ENCODE data around the gene ADNP. TPM values are rescaled to one million over a fixed set of nuclear protein-coding genes. Genes with fewer than 3 reads are reported as not detected.

ADNP gene
- total RNA-seq, 1 experiment from 2014 or later: 143 TPM

- H3K9me3 Mint-ChIP-seq: peaks cover 0 to 7% of the 10 kb centered on the region in 2 experiments; a peak in 2 of 5 replicates
- H3K18ac ChIP-seq (ENCODE audit: insufficient read length, low read depth, low read length): no peak overlapping the region
- peak overlapping the region; percentile 82 to 99 (median 99); a peak in 3 of 7 replicates for H3K27ac Mint-ChIP-seq
- no peaks in the 10 kb centered on the region for H3K9me3 ChIP-seq (ENCODE audit: control insufficient read depth, low read depth, low read length)
- H2BK20ac ChIP-seq (ENCODE audit: low read depth, low read length, poor library complexity, severe bottlenecking): no peak overlapping the region
- peaks cover 14% of the 10 kb centered on the region for H3K23me2 ChIP-seq (ENCODE audit: insufficient read length, low read depth, low read length, poor library complexity, severe bottlenecking)
- H3K27me3 Mint-ChIP-seq (ENCODE audit: low read depth): no peaks in the 10 kb centered on the region
- H3K79me1 ChIP-seq (ENCODE audit: insufficient read depth, low read depth, low read length, poor library complexity, severe bottlenecking): no peaks in the 10 kb centered on the region
- H3K36me3 Mint-ChIP-seq (ENCODE audit: insufficient read depth in 1 of 3, low read depth in 3 of 3): peaks cover 35 to 78% (median 68%) of the 10 kb centered on the region in 3 experiments
- peaks cover 49 to 56% of the 10 kb centered on the region in 2 experiments for H3K4me1 Mint-ChIP-seq
- no peak overlapping the region for H2AFZ ChIP-seq (ENCODE audit: low read length)
- no peaks in the 10 kb centered on the region for H3K27me3 ChIP-seq (ENCODE audit: insufficient read depth, low read length)
- H3K4ac ChIP-seq (ENCODE audit: low read depth, low read length): no peak overlapping the region
- H2AK5ac ChIP-seq (ENCODE audit: insufficient read length, low read length): no peak overlapping the region
- peaks cover 6% of the 10 kb centered on the region for H3K4me1 ChIP-seq (ENCODE audit: insufficient read depth, low read length)
- no peak overlapping the region for H4K8ac ChIP-seq (replicated peaks; ENCODE audit: insufficient read length, low read depth, low read length)
- H2BK15ac ChIP-seq (ENCODE audit: low read depth, low read length): no peak overlapping the region
- no peak overlapping the region for H3K14ac ChIP-seq (ENCODE audit: insufficient read depth, low read length)
- no peak overlapping the region for H3K27ac ChIP-seq (ENCODE audit: insufficient read length, low read depth, low read length)
- no peak overlapping the region for H3K56ac ChIP-seq (ENCODE audit: insufficient read length, low read depth, low read length)
- H2BK12ac ChIP-seq (ENCODE audit: insufficient read length, low read depth, low read length): no peak overlapping the region
- peaks cover 55% of the 10 kb centered on the region for H3K79me2 ChIP-seq (ENCODE audit: insufficient read depth, low read length)
- H4K20me1 ChIP-seq (ENCODE audit: control insufficient read depth, insufficient read depth, insufficient read length): no peaks in the 10 kb centered on the region
- no peak overlapping the region for H3T11ph ChIP-seq (ENCODE audit: low read length)
- H3K9ac ChIP-seq (ENCODE audit: extremely low read depth, insufficient read length, low read length): peak overlapping the region; percentile 21
- H3K4me3 Mint-ChIP-seq: peak overlapping the region; percentile 92 to 95
- no peak overlapping the region for H3K23ac ChIP-seq (ENCODE audit: insufficient read length, low read depth, low read length)
- no peak overlapping the region for H4K91ac ChIP-seq (ENCODE audit: insufficient read length, low read depth, low read length)
- WGBS (ENCODE audit: extremely low coverage, insufficient read length, low lambda C conversion rate): no CpG with 5 or more reads among the region's 5 CpGs
- H3K4me2 ChIP-seq (ENCODE audit: insufficient read depth, insufficient read length, low read length): peak overlapping the region; percentile 93
- H2BK5ac ChIP-seq (ENCODE audit: insufficient read length, low read length): no peak overlapping the region
- TF ChIP-seq CTCF (conservative IDR thresholded peaks at IDR 0.05): peak; percentile 13; the same call in 1 of the 3 replicates
- H2BK120ac ChIP-seq (ENCODE audit: low read depth, low read length, poor library complexity, severe bottlenecking): no peak overlapping the region
- H4K5ac ChIP-seq (ENCODE audit: insufficient read length, low read depth, low read length): no peak overlapping the region
- no peak for DNase-seq
These were observed 2.8 kb downstream of the ADNP start for GRCh38 chr20:50928469-50928868.
